GM12878 (cell line): ENCODE results near the gene SATB1. TPM values are rescaled to one million over a fixed set of nuclear protein-coding genes. Genes with fewer than 3 reads are reported as not detected.

ENCODE experiments used
- ATAC-seq: fragments of 200-7000 bp; cut with Tn5 transposase; 3 replicates; pipeline ENCODE4 v1.9.1; 2020; ENCODE audit warnings: mild to moderate bottlenecking, moderate library complexity
- BruUV-seq: library from RNA; stranded (reverse); fragments of 400-500 nt; replicated peaks from 2 replicates; lab custom pipeline; 2021; lab: Mats Ljungman, UMichigan
- CTCF ChIA-PET: fragments of 300-600 bp; sonication (Branson Sonifier 250); formaldehyde crosslinking; extraction: SDS; loops from one replicate; lab custom pipeline; 2021; ENCODE audit warnings: inconsistent platforms; lab: Yijun Ruan, JAX
- POLR2A ChIA-PET: fragments of 350-600 bp; formaldehyde crosslinking; extraction: SDS; loops from one replicate; lab custom pipeline; 2021; ENCODE audit warnings: inconsistent platforms; lab: Charles Lee
- RAD21 ChIA-PET: fragments of 300-600 bp; sonication (Branson Sonifier 250); formaldehyde crosslinking; loops from one replicate; lab custom pipeline; 2023; ENCODE audit warnings: antibody characterized with exemption; ENCODE audit not compliant: unreplicated experiment; lab: Charles Lee
- SMC1A ChIA-PET: fragments of 300-600 bp; sonication (Branson Sonifier 250); formaldehyde crosslinking; loops from one replicate; lab custom pipeline; 2023; ENCODE audit not compliant: unreplicated experiment, uncharacterized antibody; lab: Charles Lee
- DNase-seq: peaks from one replicate; pipeline ENCODE4 v3.0.0-alpha.2; 2011; ENCODE audit warnings: low read depth, low spot score
- FAIRE-seq: peaks from 3 replicates; lab custom pipeline; 2011; peaks lifted over from hg19 to GRCh38; lab: Jason Lieb, UNC
- H2AFZ ChIP-seq: 2 replicates; pipeline ENCODE4 v1.6.0; 2011; ENCODE audit warnings: low read depth, low read length, control low read depth; ENCODE audit not compliant: control insufficient read depth
- H3K27ac ChIP-seq: 2 replicates; pipeline ENCODE4 v1.5.1; 2011; ENCODE audit warnings: control low read depth; ENCODE audit not compliant: control insufficient read depth, insufficient read depth
- H3K27me3 ChIP-seq, 2 experiments: replicated peaks in 1 of 2; 2 replicates each; pipeline versions ENCODE4 v1.6.0 to v1.6.1; 2011; ENCODE audit warnings: low read length in 1 of 2; ENCODE audit not compliant: control insufficient read depth in 2 of 2, insufficient read depth in 2 of 2
- H3K36me3 ChIP-seq, 2 experiments: 2 replicates each; pipeline ENCODE4 v1.5.1; 2011; ENCODE audit warnings: low read length in 1 of 2; ENCODE audit not compliant: control insufficient read depth in 2 of 2, insufficient read depth in 2 of 2
- H3K4me1 ChIP-seq: 2 replicates; pipeline ENCODE4 v1.6.1; 2011; ENCODE audit warnings: mild to moderate bottlenecking, low read length, moderate library complexity, mixed read lengths; ENCODE audit not compliant: control insufficient read depth, insufficient read depth
- H3K4me2 ChIP-seq: 2 replicates; pipeline ENCODE4 v1.6.0; 2011; ENCODE audit warnings: control low read depth; ENCODE audit not compliant: control insufficient read depth, insufficient read depth
- H3K4me3 ChIP-seq: fragments of 200-600 bp; sonication (generic); 2 replicates; pipeline ENCODE4 v1.5.1; 2016
- H3K79me2 ChIP-seq: 2 replicates; pipeline ENCODE4 v1.6.0; 2011; ENCODE audit warnings: low read length; ENCODE audit not compliant: control insufficient read depth, insufficient read depth
- H3K9ac ChIP-seq: 2 replicates; pipeline ENCODE4 v1.8.0; 2011; ENCODE audit warnings: low read length, control low read depth, mixed read lengths; ENCODE audit not compliant: control insufficient read depth, insufficient read depth
- H3K9me3 ChIP-seq: replicated peaks from 3 replicates; pipeline ENCODE4 v1.5.1; 2011; ENCODE audit warnings: mild to moderate bottlenecking, low read length; ENCODE audit not compliant: control insufficient read depth, insufficient read depth
- H4K20me1 ChIP-seq: 2 replicates; pipeline ENCODE4 v1.6.0; 2011; ENCODE audit not compliant: control insufficient read depth, insufficient read depth
- BMI1 ChIP-seq: fragments of 450-650 bp; IDR thresholded peaks from 2 replicates; pipeline ENCODE4 v1.6.1; 2016; ENCODE audit warnings: mild to moderate bottlenecking, moderate library complexity, borderline replicate concordance
- CTCF ChIP-seq, 3 experiments: IDR thresholded peaks in 2 of 3; conservative IDR thresholded peaks in 1 of 3; 2 replicates each; pipeline ENCODE4 v1.5.1; 2011; ENCODE audit warnings: low read depth in 3 of 3, low read length in 3 of 3, mild to moderate bottlenecking in 3 of 3, control low read depth in 2 of 3, moderate library complexity in 2 of 3, inconsistent platforms in 1 of 3, mixed read lengths in 1 of 3; ENCODE audit not compliant: control insufficient read depth in 2 of 3, insufficient read depth in 1 of 3; ENCODE audit errors: extremely low read depth in 1 of 3
- ELK1 ChIP-seq: IDR thresholded peaks from 2 replicates; pipeline ENCODE4 v1.6.1; 2012; ENCODE audit warnings: low read depth, low read length, improper control_type of control experiment
- FOXK2 ChIP-seq: fragments of 450-650 bp; IDR thresholded peaks from 2 replicates; pipeline ENCODE4 v1.6.1; 2017; ENCODE audit warnings: mild to moderate bottlenecking, moderate library complexity
- LARP7 ChIP-seq: fragments of 450-650 bp; IDR thresholded peaks from 2 replicates; pipeline ENCODE4 v1.6.1; 2017; ENCODE audit warnings: mild to moderate bottlenecking
- NR2C2 ChIP-seq: IDR thresholded peaks from 2 replicates; pipeline ENCODE4 v1.6.1; 2011; ENCODE audit warnings: borderline replicate concordance, low read depth; ENCODE audit not compliant: control insufficient read depth, insufficient read length
- PKNOX1 ChIP-seq: fragments of 450-650 bp; IDR thresholded peaks from 2 replicates; pipeline ENCODE4 v1.6.1; 2016; ENCODE audit warnings: mild to moderate bottlenecking
- RAD21 ChIP-seq: IDR thresholded peaks from 2 replicates; pipeline ENCODE4 v1.6.1; 2011; ENCODE audit warnings: mild to moderate bottlenecking, low read depth, low read length, moderate library complexity; ENCODE audit not compliant: insufficient read depth
- SMAD5 ChIP-seq: IDR thresholded peaks from 2 replicates; pipeline ENCODE4 v1.6.1; 2016; ENCODE audit warnings: antibody characterized with exemption, low read depth
- STAT3 ChIP-seq: IDR thresholded peaks from 2 replicates; pipeline ENCODE4 v1.6.1; 2011; ENCODE audit warnings: low read depth, low read length, improper control_type of control experiment
- WRNIP1 ChIP-seq: IDR thresholded peaks from 2 replicates; pipeline ENCODE4 v1.6.1; 2011; ENCODE audit warnings: low read depth, low read length, improper control_type of control experiment, borderline replicate concordance
- WGBS: methylation state at CpG from one replicate; pipeline ENCODE4 v1.1.6; 2016; ENCODE audit warnings: low lambda C conversion rate; ENCODE audit not compliant: insufficient replicate concordance, insufficient coverage; ENCODE audit errors: missing lambda C conversion rate; 5-methylcytosine and 5-hydroxymethylcytosine counted together
- in situ Hi-C: fragments of 300-500 bp; cut with MboI; formaldehyde crosslinking; loops from 9 replicates; pipeline ENCODE4 v1.14.3; 2018; ENCODE audit warnings: mixed read lengths
- intact Hi-C: fragments of 100-400 bp; cut with micrococcal nuclease; formaldehyde crosslinking; loops from one replicate; pipeline ENCODE4 v1.14.2; 2022; ENCODE audit not compliant: unreplicated experiment
- polyA plus RNA-seq, 11 experiments: library from polyadenylated mRNA; depleted of rRNA in 4 of 11; unstranded in 6 of 11; stranded (reverse) in 5 of 11; fragments of >200 nt; fragmentation: Nextera tagmentation in 4 of 11; fragmentation: Illumina TruSeq in 1 of 11; extraction: Ambion mirVana in 4 of 11; extraction: Trizol in 1 of 11; gene quantifications; 1 replicate in 1 of 11; 2 replicates in 10 of 11; pipeline versions ENCODE4 v1.2.1 to v1.2.3, GENCODE V29; 2011 to 2016; ENCODE audit warnings: inconsistent platforms in 2 of 11, missing spikeins in 2 of 11, low read depth in 1 of 11
- total RNA-seq, 4 experiments: library from RNA; depleted of rRNA in 3 of 4; stranded (reverse); fragments of >200 nt in 3 of 4; fragmentation: Illumina TruSeq in 1 of 4; extraction: Trizol in 1 of 4; gene quantifications; 2 replicates each; pipeline versions ENCODE4 v1.2.1 to v1.2.3, GENCODE V29; 2013 to 2021

Gene SATB1
- total and polyA plus RNA-seq, 10 of the 15 experiments (the other 5 are each of a cell fraction or from before 2014, with no cell fraction given), result 0.01 to 0.72 (median 0.07) TPM; not detected in 4

GRCh38 chr3:18441551-18441950 lies 16.4 kb upstream of the SATB1 start:
- CTCF ChIA-PET, result no interaction called here
- H3K27me3 ChIP-seq, result peaks cover 13 to 25% of the 10 kb centered on the region in 2 experiments
- no peak for TF ChIP-seq SMAD5
- no peak for TF ChIP-seq PKNOX1
- TF ChIP-seq NR2C2, result no peak
- no peak for TF ChIP-seq CTCF (IDR thresholded peaks at IDR 0.05 in 2 of 3, conservative IDR thresholded peaks at IDR 0.05 in 1 of 3; ENCODE audit: control insufficient read depth in 2 of 3, extremely low read depth in 1 of 3, insufficient read depth in 1 of 3, low read depth in 3 of 3, low read length in 3 of 3)
- TF ChIP-seq RAD21, result no peak
- TF ChIP-seq FOXK2, result no peak
- no peak for TF ChIP-seq WRNIP1
- no peak for TF ChIP-seq ELK1
- TF ChIP-seq LARP7, result no peak
- no peak for TF ChIP-seq BMI1
- no peak for TF ChIP-seq STAT3
- POLR2A ChIA-PET, result no interaction called here
- no peaks in the 10 kb centered on the region for H3K36me3 ChIP-seq
- BruUV-seq, result no TSS peak
- no peak overlapping the region for H2AFZ ChIP-seq
- RAD21 ChIA-PET, result no interaction called here
- intact Hi-C loops, result no loop called here
- no peaks in the 10 kb centered on the region for H3K9me3 ChIP-seq
- no peaks in the 10 kb centered on the region for H3K79me2 ChIP-seq
- no peaks in the 10 kb centered on the region for H3K4me1 ChIP-seq
- H3K9ac ChIP-seq, result no peak overlapping the region
- no peak for FAIRE-seq
- H3K27ac ChIP-seq, result no peak overlapping the region
- no peak overlapping the region for H3K4me3 ChIP-seq
- H4K20me1 ChIP-seq, result no peaks in the 10 kb centered on the region
- SMC1A ChIA-PET, result no interaction called here
- no peak for ATAC-seq
- no peak overlapping the region for H3K4me2 ChIP-seq
- DNase-seq, result no peak
- in situ Hi-C loops, result no loop called here
- 0% methylated on average over 1 of the region's 1 CpG for WGBS
